SK-N-SH (cell line): ENCODE measurements around the gene SPOCK1.

Source experiments
- TF ChIP-seq, protein P1 (sequence below): IDR thresholded peaks from 2 replicates; pipeline ENCODE4 v1.4.0; 2012; ENCODE audit warnings: low read depth
- TF ChIP-seq, protein P2 (sequence below): fragments of 200-600 bp; sonication (generic); IDR thresholded peaks from 2 replicates; pipeline ENCODE4 v1.6.1; 2017; ENCODE audit warnings: antibody characterized with exemption, mild to moderate bottlenecking, moderate library complexity

DNA sequence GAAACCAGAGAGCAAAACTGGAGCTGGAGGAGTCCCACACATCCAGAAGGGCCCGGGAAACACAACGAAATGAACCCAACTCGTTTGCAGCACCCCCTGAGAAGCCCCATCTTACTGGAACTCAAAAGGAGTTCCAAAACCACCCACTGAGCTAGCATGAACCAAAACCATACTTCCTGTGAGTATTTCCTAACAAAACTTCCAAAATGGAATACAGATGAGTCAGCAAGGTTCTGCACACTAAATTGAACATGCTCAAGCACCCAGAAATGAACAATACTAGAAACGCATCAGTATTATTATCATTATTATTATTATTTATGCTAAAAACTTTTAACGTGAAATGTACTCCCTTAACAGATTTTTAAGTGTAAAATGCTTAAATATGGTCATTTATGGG lies 8.0 kb upstream of the SPOCK1 start:
- TF ChIP-seq, protein P1, sequence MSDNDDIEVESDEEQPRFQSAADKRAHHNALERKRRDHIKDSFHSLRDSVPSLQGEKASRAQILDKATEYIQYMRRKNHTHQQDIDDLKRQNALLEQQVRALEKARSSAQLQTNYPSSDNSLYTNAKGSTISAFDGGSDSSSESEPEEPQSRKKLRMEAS, result no peak
- TF ChIP-seq, protein P2, sequence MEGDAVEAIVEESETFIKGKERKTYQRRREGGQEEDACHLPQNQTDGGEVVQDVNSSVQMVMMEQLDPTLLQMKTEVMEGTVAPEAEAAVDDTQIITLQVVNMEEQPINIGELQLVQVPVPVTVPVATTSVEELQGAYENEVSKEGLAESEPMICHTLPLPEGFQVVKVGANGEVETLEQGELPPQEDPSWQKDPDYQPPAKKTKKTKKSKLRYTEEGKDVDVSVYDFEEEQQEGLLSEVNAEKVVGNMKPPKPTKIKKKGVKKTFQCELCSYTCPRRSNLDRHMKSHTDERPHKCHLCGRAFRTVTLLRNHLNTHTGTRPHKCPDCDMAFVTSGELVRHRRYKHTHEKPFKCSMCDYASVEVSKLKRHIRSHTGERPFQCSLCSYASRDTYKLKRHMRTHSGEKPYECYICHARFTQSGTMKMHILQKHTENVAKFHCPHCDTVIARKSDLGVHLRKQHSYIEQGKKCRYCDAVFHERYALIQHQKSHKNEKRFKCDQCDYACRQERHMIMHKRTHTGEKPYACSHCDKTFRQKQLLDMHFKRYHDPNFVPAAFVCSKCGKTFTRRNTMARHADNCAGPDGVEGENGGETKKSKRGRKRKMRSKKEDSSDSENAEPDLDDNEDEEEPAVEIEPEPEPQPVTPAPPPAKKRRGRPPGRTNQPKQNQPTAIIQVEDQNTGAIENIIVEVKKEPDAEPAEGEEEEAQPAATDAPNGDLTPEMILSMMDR, result no peak
